Liver (tissue), 3 donors: Measurements from ENCODE around the gene SPTLC3.

Experiments
- FOXA1 ChIP-seq: IDR thresholded peaks from 2 replicates; pipeline ENCODE4 v1.6.1; 2016; ENCODE audit warnings: antibody characterized with exemption
- FOXA2 ChIP-seq: IDR thresholded peaks from 2 replicates; pipeline ENCODE4 v1.6.1; 2016; ENCODE audit warnings: antibody characterized with exemption
- HNF4A ChIP-seq, 2 donors: conservative IDR thresholded peaks; 2 replicates each; pipeline ENCODE4 v1.6.1; 2016; ENCODE audit warnings: antibody characterized with exemption in 2 of 2, mild to moderate bottlenecking in 2 of 2
- RAD21 ChIP-seq, 2 donors: IDR thresholded peaks; 2 replicates each; pipeline ENCODE4 v1.6.1; 2016; ENCODE audit warnings: antibody characterized with exemption in 2 of 2, mild to moderate bottlenecking in 2 of 2
- SP1 ChIP-seq: IDR thresholded peaks from 2 replicates; pipeline ENCODE4 v1.6.1; 2018; ENCODE audit warnings: antibody characterized with exemption, mild to moderate bottlenecking
- TF ChIP-seq, protein P1 (sequence below): fragments of 150-350 bp; IDR thresholded peaks from 2 replicates; pipeline ENCODE4 v1.5.1; 2017; ENCODE audit warnings: improper control_type of control experiment, low read depth, low read length; ENCODE audit not compliant: missing input control
- TF ChIP-seq, protein P2 (sequence below): IDR thresholded peaks from 2 replicates; pipeline ENCODE4 v1.6.1; 2016; ENCODE audit warnings: antibody characterized with exemption
- TF ChIP-seq, protein P3 (sequence below): IDR thresholded peaks from 2 replicates; pipeline ENCODE4 v1.6.1; 2016; ENCODE audit warnings: antibody characterized with exemption, mild to moderate bottlenecking
- TF ChIP-seq, protein P4 (sequence below): IDR thresholded peaks from 2 replicates; pipeline ENCODE4 v1.6.1; 2016; ENCODE audit warnings: antibody characterized with exemption
- donor health status: healthy.
- donor health status: healthy.

DNA sequence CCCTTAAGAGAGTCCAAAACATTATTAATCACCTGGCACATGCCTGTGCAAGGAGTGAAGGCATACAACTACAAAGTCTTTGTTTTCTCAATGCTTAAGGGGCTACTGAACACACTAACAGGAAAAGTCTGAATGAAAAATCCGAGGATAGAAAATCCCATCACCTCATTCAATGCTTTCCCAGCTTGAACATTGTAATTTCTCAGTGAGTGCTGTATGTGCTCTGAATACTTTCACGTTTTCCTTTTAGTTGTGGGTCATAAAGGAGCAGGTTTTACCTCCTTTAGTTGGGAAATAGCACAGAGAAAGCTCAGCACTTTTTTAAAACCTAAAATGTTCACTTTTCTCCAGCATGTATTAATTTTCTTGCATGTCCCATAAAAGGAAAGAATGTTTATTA, 45.9 kb upstream of the SPTLC3 start:
- TF ChIP-seq, protein P1, sequence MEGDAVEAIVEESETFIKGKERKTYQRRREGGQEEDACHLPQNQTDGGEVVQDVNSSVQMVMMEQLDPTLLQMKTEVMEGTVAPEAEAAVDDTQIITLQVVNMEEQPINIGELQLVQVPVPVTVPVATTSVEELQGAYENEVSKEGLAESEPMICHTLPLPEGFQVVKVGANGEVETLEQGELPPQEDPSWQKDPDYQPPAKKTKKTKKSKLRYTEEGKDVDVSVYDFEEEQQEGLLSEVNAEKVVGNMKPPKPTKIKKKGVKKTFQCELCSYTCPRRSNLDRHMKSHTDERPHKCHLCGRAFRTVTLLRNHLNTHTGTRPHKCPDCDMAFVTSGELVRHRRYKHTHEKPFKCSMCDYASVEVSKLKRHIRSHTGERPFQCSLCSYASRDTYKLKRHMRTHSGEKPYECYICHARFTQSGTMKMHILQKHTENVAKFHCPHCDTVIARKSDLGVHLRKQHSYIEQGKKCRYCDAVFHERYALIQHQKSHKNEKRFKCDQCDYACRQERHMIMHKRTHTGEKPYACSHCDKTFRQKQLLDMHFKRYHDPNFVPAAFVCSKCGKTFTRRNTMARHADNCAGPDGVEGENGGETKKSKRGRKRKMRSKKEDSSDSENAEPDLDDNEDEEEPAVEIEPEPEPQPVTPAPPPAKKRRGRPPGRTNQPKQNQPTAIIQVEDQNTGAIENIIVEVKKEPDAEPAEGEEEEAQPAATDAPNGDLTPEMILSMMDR = no peak
- TF ChIP-seq, protein P2, sequence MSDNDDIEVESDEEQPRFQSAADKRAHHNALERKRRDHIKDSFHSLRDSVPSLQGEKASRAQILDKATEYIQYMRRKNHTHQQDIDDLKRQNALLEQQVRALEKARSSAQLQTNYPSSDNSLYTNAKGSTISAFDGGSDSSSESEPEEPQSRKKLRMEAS = no peak
- no peak for TF ChIP-seq SP1
- TF ChIP-seq FOXA1 = no peak
- TF ChIP-seq, protein P3, sequence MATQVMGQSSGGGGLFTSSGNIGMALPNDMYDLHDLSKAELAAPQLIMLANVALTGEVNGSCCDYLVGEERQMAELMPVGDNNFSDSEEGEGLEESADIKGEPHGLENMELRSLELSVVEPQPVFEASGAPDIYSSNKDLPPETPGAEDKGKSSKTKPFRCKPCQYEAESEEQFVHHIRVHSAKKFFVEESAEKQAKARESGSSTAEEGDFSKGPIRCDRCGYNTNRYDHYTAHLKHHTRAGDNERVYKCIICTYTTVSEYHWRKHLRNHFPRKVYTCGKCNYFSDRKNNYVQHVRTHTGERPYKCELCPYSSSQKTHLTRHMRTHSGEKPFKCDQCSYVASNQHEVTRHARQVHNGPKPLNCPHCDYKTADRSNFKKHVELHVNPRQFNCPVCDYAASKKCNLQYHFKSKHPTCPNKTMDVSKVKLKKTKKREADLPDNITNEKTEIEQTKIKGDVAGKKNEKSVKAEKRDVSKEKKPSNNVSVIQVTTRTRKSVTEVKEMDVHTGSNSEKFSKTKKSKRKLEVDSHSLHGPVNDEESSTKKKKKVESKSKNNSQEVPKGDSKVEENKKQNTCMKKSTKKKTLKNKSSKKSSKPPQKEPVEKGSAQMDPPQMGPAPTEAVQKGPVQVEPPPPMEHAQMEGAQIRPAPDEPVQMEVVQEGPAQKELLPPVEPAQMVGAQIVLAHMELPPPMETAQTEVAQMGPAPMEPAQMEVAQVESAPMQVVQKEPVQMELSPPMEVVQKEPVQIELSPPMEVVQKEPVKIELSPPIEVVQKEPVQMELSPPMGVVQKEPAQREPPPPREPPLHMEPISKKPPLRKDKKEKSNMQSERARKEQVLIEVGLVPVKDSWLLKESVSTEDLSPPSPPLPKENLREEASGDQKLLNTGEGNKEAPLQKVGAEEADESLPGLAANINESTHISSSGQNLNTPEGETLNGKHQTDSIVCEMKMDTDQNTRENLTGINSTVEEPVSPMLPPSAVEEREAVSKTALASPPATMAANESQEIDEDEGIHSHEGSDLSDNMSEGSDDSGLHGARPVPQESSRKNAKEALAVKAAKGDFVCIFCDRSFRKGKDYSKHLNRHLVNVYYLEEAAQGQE = no peak
- TF ChIP-seq RAD21 (IDR thresholded peaks at IDR 0.05) = no peak
- TF ChIP-seq HNF4A (conservative IDR thresholded peaks at IDR 0.05) = no peak
- TF ChIP-seq FOXA2 = no peak
- TF ChIP-seq, protein P4, sequence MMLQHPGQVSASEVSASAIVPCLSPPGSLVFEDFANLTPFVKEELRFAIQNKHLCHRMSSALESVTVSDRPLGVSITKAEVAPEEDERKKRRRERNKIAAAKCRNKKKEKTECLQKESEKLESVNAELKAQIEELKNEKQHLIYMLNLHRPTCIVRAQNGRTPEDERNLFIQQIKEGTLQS = no peak
